Pancreas (tissue), 10 donors: ENCODE measurements around the gene NOC4L. TPM values are rescaled to one million over a fixed set of nuclear protein-coding genes. Genes with fewer than 3 reads are reported as not detected.

Experiments used
- ATAC-seq, 4 donors: fragments of 200-7000 bp; cut with Tn5 transposase; one replicate each; pipeline versions ENCODE4 v1.8.0 to v1.9.1; 2020; ENCODE audit warnings: mild to moderate bottlenecking in 4 of 4, moderate library complexity in 4 of 4
- DNase-seq, 6 donors: peaks; one replicate each; pipeline ENCODE4 v3.0.0-alpha.2; 2020
- FAIRE-seq: peaks from 2 replicates; lab custom pipeline; 2012; peaks lifted over from hg19 to GRCh38; lab: Jason Lieb, UNC
- H3K27ac ChIP-seq, 4 donors: fragments of 200-600 bp; sonication (generic); 1 replicate in 3 of 4; 2 replicates in 1 of 4; pipeline versions ENCODE4 v1.5.0 to v1.8.0; 2020
- H3K27me3 ChIP-seq, 4 donors: fragments of 200-600 bp; one replicate each; pipeline ENCODE4 v1.8.0; 2021
- H3K36me3 ChIP-seq, 3 donors: fragments of 200-600 bp; sonication (generic) in 1 of 3; one replicate each; pipeline versions ENCODE4 v1.5.0 to v1.8.0; 2020 to 2021
- H3K4me1 ChIP-seq, 3 donors: fragments of 200-600 bp; one replicate each; pipeline ENCODE4 v1.8.0; 2021
- H3K4me3 ChIP-seq, 4 donors: fragments of 200-600 bp; sonication (generic) in 2 of 4; one replicate each; pipeline versions ENCODE4 v1.5.0 to v1.8.0; 2020 to 2021
- H3K9me3 ChIP-seq, 4 donors: fragments of 200-600 bp; one replicate each; pipeline ENCODE4 v1.8.0; 2021
- WGBS, 2 donors: extraction: QIAGEN DNeasy Blood & Tissue Kit; methylation state at CpG; one replicate each; pipeline ENCODE4 v1.1.7; 2013; 5-methylcytosine and 5-hydroxymethylcytosine counted together
- intact Hi-C, 3 donors: fragments of 100-400 bp; cut with DNase I; formaldehyde crosslinking; loops; one replicate each; pipeline versions ENCODE4 v1.11.1 to v1.14.2; 2022
- polyA plus RNA-seq, 2 donors: library from polyadenylated mRNA; stranded (reverse); fragments of 200-250 nt; gene quantifications; one replicate each; pipeline ENCODE4 v1.2.3, GENCODE V29; 2013
- total RNA-seq, 6 donors: library from RNA; stranded (reverse); fragmentation: NEBNext Ultra II Directional in 4 of 6; extraction: Animal tissue kit (Norgen Biotek cat#: 25700) in 4 of 6; gene quantifications; one replicate each; pipeline versions ENCODE4 v1.2.1 to v1.2.4, GENCODE V29; 2021 to 2023
- TF ChIP-seq, protein P1 (sequence below), 4 donors: fragments of 200-600 bp; sonication (generic) in 3 of 4; IDR thresholded peaks; one replicate each; pipeline versions ENCODE4 v1.5.0 to v1.8.0; 2021; ENCODE audit warnings: antibody characterized with exemption in 4 of 4
- donor health status: healthy with polysubstance abuse.
- donor health status: DM: no; HTN: no; CAD: no; lungs with moderate emphysema.
- donor health status: DM: no; HTN: no; CAD: no.
- donor health status: control.
- donor health status: control.
- donor health status: Bipolar disorder and iron deficiency.
- donor health status: DM: yes; HTN: yes; CAD: no.
- donor health status: DM: no; HTN: no; CAD: no.
- donor health status: DM: no; HTN: no; CAD: no.
- donor health status: DM: yes; HTN: yes; CAD: no.

The NOC4L gene
- total and polyA plus RNA-seq, 8 donors: 6.8 to 45.8 (median 8.8) TPM

GRCh38 chr12:132176385-132176919 is 32.2 kb downstream of the NOC4L start:
- WGBS, 2 donors: 53 to 61% methylated on average over 19 of the region's 19 CpGs
- no peaks in the 10 kb centered on the region for H3K36me3 ChIP-seq
- FAIRE-seq (no peak), DNase-seq (peak in 2 of 6 donors; percentile 8 to 53), ATAC-seq (no peak)
- TF ChIP-seq, protein P1, sequence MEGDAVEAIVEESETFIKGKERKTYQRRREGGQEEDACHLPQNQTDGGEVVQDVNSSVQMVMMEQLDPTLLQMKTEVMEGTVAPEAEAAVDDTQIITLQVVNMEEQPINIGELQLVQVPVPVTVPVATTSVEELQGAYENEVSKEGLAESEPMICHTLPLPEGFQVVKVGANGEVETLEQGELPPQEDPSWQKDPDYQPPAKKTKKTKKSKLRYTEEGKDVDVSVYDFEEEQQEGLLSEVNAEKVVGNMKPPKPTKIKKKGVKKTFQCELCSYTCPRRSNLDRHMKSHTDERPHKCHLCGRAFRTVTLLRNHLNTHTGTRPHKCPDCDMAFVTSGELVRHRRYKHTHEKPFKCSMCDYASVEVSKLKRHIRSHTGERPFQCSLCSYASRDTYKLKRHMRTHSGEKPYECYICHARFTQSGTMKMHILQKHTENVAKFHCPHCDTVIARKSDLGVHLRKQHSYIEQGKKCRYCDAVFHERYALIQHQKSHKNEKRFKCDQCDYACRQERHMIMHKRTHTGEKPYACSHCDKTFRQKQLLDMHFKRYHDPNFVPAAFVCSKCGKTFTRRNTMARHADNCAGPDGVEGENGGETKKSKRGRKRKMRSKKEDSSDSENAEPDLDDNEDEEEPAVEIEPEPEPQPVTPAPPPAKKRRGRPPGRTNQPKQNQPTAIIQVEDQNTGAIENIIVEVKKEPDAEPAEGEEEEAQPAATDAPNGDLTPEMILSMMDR (IDR thresholded peaks at IDR 0.05): no peak
- H3K4me3 ChIP-seq: no peak overlapping the region
- no peak overlapping the region for H3K27ac ChIP-seq
- no peaks in the 10 kb centered on the region for H3K4me1 ChIP-seq
- intact Hi-C loops: no loop called here
- peaks cover 0 to 19% (median 0%) of the 10 kb centered on the region in 4 donors for H3K27me3 ChIP-seq
- H3K9me3 ChIP-seq: no peaks in the 10 kb centered on the region

DNA sequence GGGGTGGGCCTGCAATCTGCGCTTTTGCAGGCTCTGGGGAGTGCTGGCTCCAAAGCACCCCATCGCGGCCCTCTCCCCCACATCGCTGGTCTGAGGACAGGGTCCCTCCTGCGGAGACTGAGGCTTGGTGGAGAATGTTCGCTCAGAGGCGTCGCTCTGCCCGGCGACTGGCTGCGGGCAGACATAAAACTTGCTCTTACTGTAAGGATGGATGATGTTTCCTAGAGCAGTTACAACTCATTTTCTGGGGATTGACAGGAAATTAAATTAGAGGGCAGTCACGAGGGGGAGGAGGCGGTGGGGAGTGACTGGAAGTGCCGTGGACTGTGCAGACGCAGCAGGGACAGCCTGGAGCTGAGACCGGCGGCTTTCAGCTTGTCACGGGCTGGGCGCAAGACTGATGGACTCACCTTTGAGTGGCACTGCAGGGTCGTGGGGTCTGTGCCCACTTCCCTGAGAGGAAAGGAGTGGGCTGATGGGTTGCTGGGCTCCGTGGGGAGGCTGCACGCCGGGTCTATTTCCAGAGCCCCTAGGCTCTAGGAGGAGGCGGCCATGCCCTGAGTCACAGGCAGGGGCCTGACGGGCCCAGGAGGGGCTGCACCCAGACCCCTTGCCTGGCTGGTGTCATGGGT is 32.8 kb downstream of the NOC4L start:
- H3K4me1 ChIP-seq: no peaks in the 10 kb centered on the region
- intact Hi-C loops: no loop called here
- no peak overlapping the region for H3K4me3 ChIP-seq
- TF ChIP-seq, protein P1 (IDR thresholded peaks at IDR 0.05): no peak
- no peak for FAIRE-seq
- WGBS, 2 donors: 65 to 71% methylated on average over 25 of the region's 25 CpGs
- no peak overlapping the region for H3K27ac ChIP-seq
- H3K27me3 ChIP-seq: peaks cover 0 to 19% (median 0%) of the 10 kb centered on the region in 4 donors
- ATAC-seq: no peak
- no peaks in the 10 kb centered on the region for H3K9me3 ChIP-seq
- DNase-seq: no peak
- H3K36me3 ChIP-seq: no peaks in the 10 kb centered on the region

DNA sequence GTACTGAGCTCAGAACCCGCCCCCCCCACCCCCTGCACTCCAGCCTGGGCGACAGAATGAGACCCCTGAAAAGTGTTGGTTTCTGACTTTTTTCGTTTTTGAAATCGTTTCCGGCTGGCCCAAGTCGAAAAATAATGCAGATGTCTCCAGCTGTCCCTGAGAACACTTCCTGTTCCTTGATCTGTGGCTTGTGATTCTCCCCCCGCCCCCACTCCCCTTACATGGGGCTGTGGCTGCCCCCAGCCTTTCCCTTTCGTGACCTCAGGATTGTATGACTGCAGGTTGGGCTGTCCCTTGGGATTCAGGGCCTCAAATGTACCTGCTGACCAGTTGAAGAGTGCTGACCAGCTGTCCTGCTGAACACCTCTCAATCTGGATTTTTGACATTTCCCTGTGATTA is 34.1 kb downstream of the NOC4L start:
- intact Hi-C loops: no loop called here
- Histone ChIP-seq H3K27ac (no peak overlapping the region), H3K36me3 (no peaks in the 10 kb centered on the region), H3K27me3 (peaks cover 0 to 19% (median 0%) of the 10 kb centered on the region in 4 donors), H3K4me1 (no peaks in the 10 kb centered on the region), H3K4me3 (no peak overlapping the region), H3K9me3 (no peaks in the 10 kb centered on the region)
- 33 to 38% methylated on average over 8 of the region's 8 CpGs for WGBS, 2 donors
- DNase-seq: no peak
- TF ChIP-seq, protein P1 (IDR thresholded peaks at IDR 0.05): no peak
- no peak for ATAC-seq
- no peak for FAIRE-seq

DNA sequence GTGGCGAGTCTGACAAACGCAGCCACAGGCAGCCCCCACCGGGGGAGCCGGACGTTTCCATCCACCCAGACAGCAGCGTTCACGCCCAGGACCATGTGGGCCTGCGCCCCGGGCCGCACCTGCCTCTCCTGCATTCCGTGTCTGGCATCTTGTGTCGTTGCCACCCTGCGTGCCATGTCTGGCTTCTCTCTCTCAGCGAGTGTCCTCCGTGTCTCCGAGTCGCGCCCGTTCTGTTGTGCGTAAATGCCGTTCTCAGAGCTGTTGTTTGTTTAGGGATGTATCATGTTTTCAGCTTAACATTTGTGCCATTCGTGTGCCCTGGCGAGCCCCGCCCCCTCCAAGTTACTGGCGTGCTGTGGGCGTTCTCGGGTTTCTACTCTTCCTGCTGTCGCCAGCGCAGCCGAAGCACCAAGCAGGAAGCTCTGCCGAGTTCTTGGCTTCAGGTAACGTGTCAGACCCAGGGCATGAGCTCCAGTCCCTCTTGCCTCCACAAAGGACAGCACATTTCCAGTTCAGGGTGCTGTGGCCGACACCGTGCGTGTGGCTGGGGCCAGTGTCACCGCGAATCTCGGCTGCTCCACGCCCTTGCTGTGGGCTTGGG is 34.6 kb downstream of the NOC4L start:
- DNase-seq (peak in 1 of 6 donors; percentile 11), ATAC-seq (no peak)
- WGBS, 2 donors: 54% methylated on average over 39 of the region's 39 CpGs

More for the DNA sequence above, 34.6 kb downstream of the NOC4L start:
- Histone ChIP-seq H3K27ac (no peak overlapping the region), H3K4me3 (no peak overlapping the region), H3K36me3 (no peaks in the 10 kb centered on the region), H3K4me1 (no peaks in the 10 kb centered on the region), H3K27me3 (peaks cover 0 to 19% (median 0%) of the 10 kb centered on the region in 4 donors), H3K9me3 (no peaks in the 10 kb centered on the region)
- intact Hi-C loops: no loop called here
- TF ChIP-seq, protein P1 (IDR thresholded peaks at IDR 0.05): no peak
- FAIRE-seq: no peak
